ENCODE measurements around the gene PDIA4. TPM values are rescaled to one million over a fixed set of nuclear protein-coding genes. Genes with fewer than 3 reads are reported as not detected.

The PDIA4 gene
- total RNA-seq, 1 experiment from 2014 or later = 217 TPM

DNA sequence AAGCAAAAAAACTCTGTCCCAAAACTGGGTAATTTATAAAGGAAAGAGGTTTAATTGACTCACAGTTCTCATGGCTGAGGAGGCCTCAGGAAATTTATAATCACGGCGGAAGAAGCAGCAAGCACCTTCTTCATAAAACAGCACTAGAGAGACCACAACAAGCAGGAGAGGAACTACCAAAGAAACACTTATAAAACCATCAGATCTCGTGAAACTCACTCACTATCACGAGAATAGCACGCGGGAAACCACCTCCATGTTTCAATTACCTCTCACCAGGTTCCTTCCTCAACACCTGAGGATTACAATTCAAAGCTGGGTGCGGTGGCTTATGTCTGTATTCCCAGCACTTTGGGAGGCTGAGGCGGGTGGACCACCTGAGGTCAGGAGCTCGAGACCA lies 48.5 kb downstream of the PDIA4 start:
- peaks cover 0 to 4% of the 10 kb centered on the region in 2 experiments; a peak in 1 of 4 replicates for H3K4me1 ChIP-seq (ENCODE audit: control insufficient read depth in 1 of 2, insufficient read depth in 2 of 2, low read length in 2 of 2)
- intact Hi-C loops (cut with micrococcal nuclease) = no loop called here
- POLR2A ChIA-PET = no interaction called here

More for the DNA sequence above, 48.5 kb downstream of the PDIA4 start:
- no TSS peak for BruUV-seq (replicated peaks)
- no peak overlapping the region for H2AFZ ChIP-seq (ENCODE audit: low read depth, low read length, poor library complexity, severe bottlenecking)
- DNase-seq (ENCODE audit: low read depth, low spot score) = no peak
- H3K79me2 ChIP-seq (ENCODE audit: insufficient read depth, low read length) = no peaks in the 10 kb centered on the region
- H3K36me3 ChIP-seq (ENCODE audit: control insufficient read depth in 1 of 2, insufficient read depth in 2 of 2, low read length in 2 of 2) = no peaks in the 10 kb centered on the region
- no peak for ATAC-seq
- no peak overlapping the region for H3K9ac ChIP-seq (ENCODE audit: low read length)
- no peaks in the 10 kb centered on the region for H3K9me2 ChIP-seq (ENCODE audit: insufficient read depth)
- ChIA-PET RAD21 (ENCODE audit: low non-redundant PET in 1 of 2, low total read pairs in 2 of 2, uncharacterized antibody in 2 of 2, unreplicated experiment in 2 of 2) (no interaction called here), CTCF (no interaction called here)
- H3K4me2 ChIP-seq (ENCODE audit: low read length) = no peak overlapping the region
- TF ChIP-seq, protein P1, sequence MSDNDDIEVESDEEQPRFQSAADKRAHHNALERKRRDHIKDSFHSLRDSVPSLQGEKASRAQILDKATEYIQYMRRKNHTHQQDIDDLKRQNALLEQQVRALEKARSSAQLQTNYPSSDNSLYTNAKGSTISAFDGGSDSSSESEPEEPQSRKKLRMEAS (IDR thresholded peaks at IDR 0.05) = no peak
- no peak for TF ChIP-seq SRF (IDR thresholded peaks at IDR 0.05; ENCODE audit: low read depth)
- no peak for TF ChIP-seq ZFX (IDR thresholded peaks at IDR 0.05)
- no peak for TF ChIP-seq SP1 (IDR thresholded peaks at IDR 0.05; ENCODE audit: low read depth)
- TF ChIP-seq ELF1 (IDR thresholded peaks at IDR 0.05; ENCODE audit: borderline replicate concordance, low read depth) = no peak
- no peak for TF ChIP-seq POLR2A (IDR thresholded peaks at IDR 0.05; ENCODE audit: borderline replicate concordance, extremely low read depth, insufficient read depth, insufficient read length)
- no peak for TF ChIP-seq CEBPB (IDR thresholded peaks at IDR 0.05; ENCODE audit: low read depth)
- TF ChIP-seq, protein P2, sequence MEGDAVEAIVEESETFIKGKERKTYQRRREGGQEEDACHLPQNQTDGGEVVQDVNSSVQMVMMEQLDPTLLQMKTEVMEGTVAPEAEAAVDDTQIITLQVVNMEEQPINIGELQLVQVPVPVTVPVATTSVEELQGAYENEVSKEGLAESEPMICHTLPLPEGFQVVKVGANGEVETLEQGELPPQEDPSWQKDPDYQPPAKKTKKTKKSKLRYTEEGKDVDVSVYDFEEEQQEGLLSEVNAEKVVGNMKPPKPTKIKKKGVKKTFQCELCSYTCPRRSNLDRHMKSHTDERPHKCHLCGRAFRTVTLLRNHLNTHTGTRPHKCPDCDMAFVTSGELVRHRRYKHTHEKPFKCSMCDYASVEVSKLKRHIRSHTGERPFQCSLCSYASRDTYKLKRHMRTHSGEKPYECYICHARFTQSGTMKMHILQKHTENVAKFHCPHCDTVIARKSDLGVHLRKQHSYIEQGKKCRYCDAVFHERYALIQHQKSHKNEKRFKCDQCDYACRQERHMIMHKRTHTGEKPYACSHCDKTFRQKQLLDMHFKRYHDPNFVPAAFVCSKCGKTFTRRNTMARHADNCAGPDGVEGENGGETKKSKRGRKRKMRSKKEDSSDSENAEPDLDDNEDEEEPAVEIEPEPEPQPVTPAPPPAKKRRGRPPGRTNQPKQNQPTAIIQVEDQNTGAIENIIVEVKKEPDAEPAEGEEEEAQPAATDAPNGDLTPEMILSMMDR (IDR thresholded peaks at IDR 0.05 in 2 of 3, conservative IDR thresholded peaks at IDR 0.05 in 1 of 3; ENCODE audit: borderline replicate concordance in 1 of 3, insufficient read depth in 1 of 3, low read depth in 2 of 3, low read length in 2 of 3) = no peak
- TF ChIP-seq POLR2AphosphoS5 (IDR thresholded peaks at IDR 0.05; ENCODE audit: low read depth, low read length) = no peak
- no peak for TF ChIP-seq EZH2 (IDR thresholded peaks at IDR 0.05)
- no peak for TF ChIP-seq ZNF274 (IDR thresholded peaks at IDR 0.05; ENCODE audit: low read depth, low read length)
- TF ChIP-seq, protein P3, sequence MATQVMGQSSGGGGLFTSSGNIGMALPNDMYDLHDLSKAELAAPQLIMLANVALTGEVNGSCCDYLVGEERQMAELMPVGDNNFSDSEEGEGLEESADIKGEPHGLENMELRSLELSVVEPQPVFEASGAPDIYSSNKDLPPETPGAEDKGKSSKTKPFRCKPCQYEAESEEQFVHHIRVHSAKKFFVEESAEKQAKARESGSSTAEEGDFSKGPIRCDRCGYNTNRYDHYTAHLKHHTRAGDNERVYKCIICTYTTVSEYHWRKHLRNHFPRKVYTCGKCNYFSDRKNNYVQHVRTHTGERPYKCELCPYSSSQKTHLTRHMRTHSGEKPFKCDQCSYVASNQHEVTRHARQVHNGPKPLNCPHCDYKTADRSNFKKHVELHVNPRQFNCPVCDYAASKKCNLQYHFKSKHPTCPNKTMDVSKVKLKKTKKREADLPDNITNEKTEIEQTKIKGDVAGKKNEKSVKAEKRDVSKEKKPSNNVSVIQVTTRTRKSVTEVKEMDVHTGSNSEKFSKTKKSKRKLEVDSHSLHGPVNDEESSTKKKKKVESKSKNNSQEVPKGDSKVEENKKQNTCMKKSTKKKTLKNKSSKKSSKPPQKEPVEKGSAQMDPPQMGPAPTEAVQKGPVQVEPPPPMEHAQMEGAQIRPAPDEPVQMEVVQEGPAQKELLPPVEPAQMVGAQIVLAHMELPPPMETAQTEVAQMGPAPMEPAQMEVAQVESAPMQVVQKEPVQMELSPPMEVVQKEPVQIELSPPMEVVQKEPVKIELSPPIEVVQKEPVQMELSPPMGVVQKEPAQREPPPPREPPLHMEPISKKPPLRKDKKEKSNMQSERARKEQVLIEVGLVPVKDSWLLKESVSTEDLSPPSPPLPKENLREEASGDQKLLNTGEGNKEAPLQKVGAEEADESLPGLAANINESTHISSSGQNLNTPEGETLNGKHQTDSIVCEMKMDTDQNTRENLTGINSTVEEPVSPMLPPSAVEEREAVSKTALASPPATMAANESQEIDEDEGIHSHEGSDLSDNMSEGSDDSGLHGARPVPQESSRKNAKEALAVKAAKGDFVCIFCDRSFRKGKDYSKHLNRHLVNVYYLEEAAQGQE (IDR thresholded peaks at IDR 0.05; ENCODE audit: low read depth) = no peak
- TF ChIP-seq, protein P4, sequence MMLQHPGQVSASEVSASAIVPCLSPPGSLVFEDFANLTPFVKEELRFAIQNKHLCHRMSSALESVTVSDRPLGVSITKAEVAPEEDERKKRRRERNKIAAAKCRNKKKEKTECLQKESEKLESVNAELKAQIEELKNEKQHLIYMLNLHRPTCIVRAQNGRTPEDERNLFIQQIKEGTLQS (IDR thresholded peaks at IDR 0.05) = no peak
- TF ChIP-seq YY1 (IDR thresholded peaks at IDR 0.05; ENCODE audit: extremely low read depth, insufficient replicate concordance, low read depth, low read length) = no peak
- no peak for TF ChIP-seq JUND (IDR thresholded peaks at IDR 0.05)
- no peak for TF ChIP-seq FOSL1 (IDR thresholded peaks at IDR 0.05; ENCODE audit: low read depth)
- no peak for TF ChIP-seq RAD21 (IDR thresholded peaks at IDR 0.05; ENCODE audit: low read depth)
- no peaks in the 10 kb centered on the region for H3K9me3 ChIP-seq (ENCODE audit: control insufficient read depth in 1 of 2, insufficient read depth in 1 of 2, low read depth in 1 of 2, low read length in 2 of 2)
- no peaks in the 10 kb centered on the region for H3K27me3 ChIP-seq (ENCODE audit: insufficient read depth, low read length)
- H3K4me3 ChIP-seq (replicated peaks in 1 of 2; ENCODE audit: low read depth in 1 of 2, low read length in 2 of 2) = no peak overlapping the region
- no peaks in the 10 kb centered on the region for H4K20me1 ChIP-seq (ENCODE audit: insufficient read depth)
- no peak overlapping the region for H3K27ac ChIP-seq (ENCODE audit: low read depth, low read length)

Data from HCT116 (cell line).